Body of pancreas (tissue), 4 donors: Measurements from ENCODE around the gene TMEFF2. TPM values are rescaled to one million over a fixed set of nuclear protein-coding genes. Genes with fewer than 3 reads are reported as not detected.

Experiments
- ATAC-seq: fragments of 150-250 bp; one replicate; pipeline ENCODE4 v1.9.1; 2016
- DNase-seq, 4 donors: peaks; one replicate each; pipeline ENCODE4 v3.0.0-alpha.2; 2019
- H3K27ac ChIP-seq, 4 donors: fragments of 200-600 bp; sonication (generic); 1 replicate in 3 of 4; 2 replicates in 1 of 4; pipeline versions ENCODE4 v1.5.1 to v1.6.1; 2016 to 2019; ENCODE audit warnings: mild to moderate bottlenecking in 1 of 4, mixed read lengths in 1 of 4, moderate library complexity in 1 of 4
- H3K27me3 ChIP-seq, 2 donors: fragments of 200-600 bp; sonication (generic); one replicate each; pipeline ENCODE4 v1.6.0; 2016; ENCODE audit warnings: mild to moderate bottlenecking in 1 of 2
- H3K36me3 ChIP-seq, 2 donors: fragments of 200-600 bp; sonication (generic); replicated peaks in 1 of 2; 2 replicates each; pipeline ENCODE4 v1.5.1; 2016; ENCODE audit warnings: low read depth in 2 of 2; ENCODE audit not compliant: insufficient read depth in 1 of 2
- H3K4me1 ChIP-seq: fragments of 200-600 bp; sonication (generic); one replicate; pipeline ENCODE4 v1.6.0; 2016
- H3K4me3 ChIP-seq, 2 donors: fragments of 200-600 bp; sonication (generic); 1 replicate in 1 of 2; 2 replicates in 1 of 2; pipeline ENCODE4 v1.5.1; 2016 to 2019
- H3K9me3 ChIP-seq, 3 donors: fragments of 200-600 bp; sonication (generic); 1 replicate in 2 of 3; 2 replicates in 1 of 3; pipeline ENCODE4 v1.5.1; 2016
- CTCF ChIP-seq, 7 experiments: fragments of 450-650 bp in 4 of 7; fragments of 200-600 bp in 3 of 7; sonication (generic) in 3 of 7; IDR thresholded peaks; one replicate each; pipeline ENCODE4 v1.5.1; 2016 to 2019; ENCODE audit warnings: antibody characterized with exemption in 7 of 7
- POLR2A ChIP-seq, 3 donors: fragments of 450-650 bp; IDR thresholded peaks; one replicate each; pipeline ENCODE4 v1.6.1; 2016; ENCODE audit warnings: antibody characterized with exemption in 3 of 3, mild to moderate bottlenecking in 2 of 3
- WGBS, 2 donors: methylation state at CpG; one replicate each; pipeline ENCODE4 v1.1.5; 2017; 5-methylcytosine and 5-hydroxymethylcytosine counted together
- intact Hi-C: fragments of 100-400 bp; cut with DNase I; formaldehyde crosslinking; loops from one replicate; pipeline ENCODE4 v1.15.1; 2023
- total RNA-seq, 2 donors: library from RNA; depleted of rRNA; stranded (reverse); fragments of >200 nt; gene quantifications; one replicate each; pipeline ENCODE4 v1.1.0, GENCODE V29; 2016

Gene TMEFF2
- total RNA-seq, 2 donors from 2014 or later = not detected

- no peak for DNase-seq
- no peak overlapping the region for H3K27ac ChIP-seq
- intact Hi-C loops = no loop called here
- H3K27me3 ChIP-seq = no peaks in the 10 kb centered on the region
- H3K4me1 ChIP-seq = no peaks in the 10 kb centered on the region
- WGBS, 2 donors = 43 to 63% methylated on average over 1 of the region's 1 CpG
- no peak overlapping the region for H3K4me3 ChIP-seq
- no peaks in the 10 kb centered on the region for H3K36me3 ChIP-seq
- no peak for TF ChIP-seq CTCF (IDR thresholded peaks at IDR 0.05)
- TF ChIP-seq POLR2A (IDR thresholded peaks at IDR 0.05) = no peak
- H3K9me3 ChIP-seq = no peaks in the 10 kb centered on the region
- no peak for ATAC-seq
Observed at GRCh38 chr2:191916826-191917225, 277.9 kb downstream of the TMEFF2 start.

DNA sequence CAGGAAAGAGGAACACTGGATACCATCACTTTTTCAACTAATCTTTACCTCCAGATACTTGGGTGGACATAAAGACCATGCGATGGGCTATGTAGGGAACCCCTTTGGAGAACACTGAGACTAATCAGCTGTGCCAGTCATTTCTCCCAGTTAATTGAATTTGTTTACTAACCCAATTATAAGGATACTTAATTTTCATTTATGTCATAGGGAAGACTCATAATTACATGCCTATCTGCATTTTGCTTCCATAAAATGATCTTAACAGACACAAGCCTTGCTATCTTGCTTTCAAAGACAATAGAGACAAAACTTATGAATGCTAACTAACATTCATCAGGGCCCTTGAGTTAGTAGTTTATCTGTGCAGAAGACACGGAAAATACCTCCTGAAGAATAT lies 279.0 kb downstream of the TMEFF2 start:
- WGBS, 2 donors = 79 to 83% methylated on average over 2 of the region's 2 CpGs
- Histone ChIP-seq H3K4me1 (no peaks in the 10 kb centered on the region), H3K4me3 (no peak overlapping the region), H3K36me3 (no peaks in the 10 kb centered on the region), H3K27me3 (no peaks in the 10 kb centered on the region), H3K27ac (no peak overlapping the region), H3K9me3 (no peaks in the 10 kb centered on the region)
- ATAC-seq = no peak
- TF ChIP-seq POLR2A (IDR thresholded peaks at IDR 0.05) (no peak), CTCF (IDR thresholded peaks at IDR 0.05) (no peak)
- intact Hi-C loops = no loop called here
- DNase-seq = no peak

- Histone ChIP-seq H3K36me3 (no peaks in the 10 kb centered on the region), H3K27ac (no peak overlapping the region), H3K4me3 (no peak overlapping the region), H3K9me3 (no peaks in the 10 kb centered on the region), H3K4me1 (no peaks in the 10 kb centered on the region), H3K27me3 (no peaks in the 10 kb centered on the region)
- TF ChIP-seq POLR2A (IDR thresholded peaks at IDR 0.05) = no peak
- no peak for TF ChIP-seq CTCF (IDR thresholded peaks at IDR 0.05)
- intact Hi-C loops = no loop called here
- DNase-seq (no peak), ATAC-seq (no peak)
- 41 to 51% methylated on average over 1 of the region's 1 CpG for WGBS, 2 donors
Observed at GRCh38 chr2:191913796-191914195, 280.9 kb downstream of the TMEFF2 start.

DNA sequence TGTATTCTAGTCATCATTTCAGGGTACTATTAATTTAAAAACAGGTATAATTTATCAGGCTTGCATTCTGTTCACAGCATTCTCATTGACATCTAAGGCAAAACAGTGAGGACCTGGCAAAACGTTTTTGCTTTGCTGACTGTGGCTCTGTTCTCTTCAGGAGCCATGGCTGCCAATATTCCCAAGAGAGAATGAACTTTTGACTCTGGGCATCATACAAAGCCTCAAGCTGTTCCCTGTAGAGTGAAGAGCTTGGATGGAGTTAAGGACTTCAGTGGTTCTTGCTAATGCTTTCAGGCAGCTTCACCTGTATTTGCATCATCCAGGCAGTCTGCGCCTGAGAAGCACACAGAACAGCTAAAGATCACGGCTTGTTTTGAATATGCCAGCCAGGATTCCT lies 282.0 kb downstream of the TMEFF2 start:
- ATAC-seq = no peak
- H3K27me3 ChIP-seq = no peaks in the 10 kb centered on the region
- no peak for DNase-seq
- WGBS, 2 donors = 48 to 55% methylated on average over 3 of the region's 3 CpGs
- no peak overlapping the region for H3K4me3 ChIP-seq
- no peaks in the 10 kb centered on the region for H3K36me3 ChIP-seq
- no peak for TF ChIP-seq CTCF (IDR thresholded peaks at IDR 0.05)
- no peak for TF ChIP-seq POLR2A (IDR thresholded peaks at IDR 0.05)
- H3K4me1 ChIP-seq = no peaks in the 10 kb centered on the region
- H3K27ac ChIP-seq = no peak overlapping the region
- intact Hi-C loops = no loop called here
- no peaks in the 10 kb centered on the region for H3K9me3 ChIP-seq

- Histone ChIP-seq H3K4me1 (no peaks in the 10 kb centered on the region), H3K27me3 (no peaks in the 10 kb centered on the region), H3K4me3 (no peak overlapping the region), H3K27ac (no peak overlapping the region), H3K36me3 (no peaks in the 10 kb centered on the region), H3K9me3 (no peaks in the 10 kb centered on the region)
- DNase-seq (no peak), ATAC-seq (no peak)
- intact Hi-C loops = no loop called here
- TF ChIP-seq POLR2A (IDR thresholded peaks at IDR 0.05) = no peak
- TF ChIP-seq CTCF (IDR thresholded peaks at IDR 0.05) = no peak
- 69 to 74% methylated on average over 2 of the region's 2 CpGs for WGBS, 2 donors
Observed at GRCh38 chr2:191910518-191910917, 284.2 kb downstream of the TMEFF2 start.
